ENCODE measurements around the gene SMAP1. TPM values are rescaled to one million over a fixed set of nuclear protein-coding genes. Genes with fewer than 3 reads are reported as not detected.

Gene SMAP1
- total RNA-seq, 2 donors from 2014 or later, result 36.6 to 49.4 TPM

- 74% methylated on average over 2 of the region's 3 CpGs; no CpG with 5 or more reads in 1 of the 2 experiments for WGBS, 2 experiments (ENCODE audit: insufficient coverage in 1 of 2, insufficient read length in 1 of 2)
- Mint-ChIP-seq H3K4me1 (no peaks in the 10 kb centered on the region), H3K27me3 (ENCODE audit: insufficient read depth) (no peaks in the 10 kb centered on the region), H3K27ac (no peak overlapping the region), H3K36me3 (ENCODE audit: low read depth) (peaks cover 17% of the 10 kb centered on the region), H3K4me3 (no peak overlapping the region), H3K9me3 (no peaks in the 10 kb centered on the region)
- H3K9me3 ChIP-seq (ENCODE audit: control insufficient read depth, low read length), result no peaks in the 10 kb centered on the region
- H3K27me3 ChIP-seq (ENCODE audit: control insufficient read depth, insufficient read depth, low read length, poor library complexity, severe bottlenecking), result no peaks in the 10 kb centered on the region
- H3K4me1 ChIP-seq (ENCODE audit: control insufficient read depth, insufficient read depth, low read length), result no peaks in the 10 kb centered on the region
- no peak overlapping the region for H3K9ac ChIP-seq (ENCODE audit: extremely low read depth, low read length, poor library complexity, severe bottlenecking)
- no peak overlapping the region for H3K27ac ChIP-seq (ENCODE audit: low read depth, low read length)
- TF ChIP-seq CTCF (conservative IDR thresholded peaks at IDR 0.05), result no peak
- H3K4me3 ChIP-seq (ENCODE audit: low read length), result no peak overlapping the region
- DNase-seq, result no peak
- H3K36me3 ChIP-seq (ENCODE audit: control insufficient read depth, insufficient read depth, low read length), result peaks cover 28% of the 10 kb centered on the region
Measured at GRCh38 chr6:70863343-70863742, 195.7 kb downstream of the SMAP1 start.

GRCh38 chr6:70864401-70864800 lies 196.7 kb downstream of the SMAP1 start:
- Histone ChIP-seq H3K36me3 (ENCODE audit: control insufficient read depth, insufficient read depth, low read length) (peaks cover 21% of the 10 kb centered on the region), H3K27ac (ENCODE audit: low read depth, low read length) (no peak overlapping the region), H3K9me3 (ENCODE audit: control insufficient read depth, low read length) (no peaks in the 10 kb centered on the region), H3K27me3 (ENCODE audit: control insufficient read depth, insufficient read depth, low read length, poor library complexity, severe bottlenecking) (no peaks in the 10 kb centered on the region), H3K4me1 (ENCODE audit: control insufficient read depth, insufficient read depth, low read length) (no peaks in the 10 kb centered on the region), H3K9ac (ENCODE audit: extremely low read depth, low read length, poor library complexity, severe bottlenecking) (no peak overlapping the region), H3K4me3 (ENCODE audit: low read length) (no peak overlapping the region)
- DNase-seq, result no peak
- Mint-ChIP-seq H3K27ac (no peak overlapping the region), H3K4me1 (no peaks in the 10 kb centered on the region), H3K4me3 (no peak overlapping the region), H3K9me3 (no peaks in the 10 kb centered on the region), H3K36me3 (ENCODE audit: low read depth) (peaks cover 10% of the 10 kb centered on the region), H3K27me3 (ENCODE audit: insufficient read depth) (no peaks in the 10 kb centered on the region)
- WGBS, 2 experiments (ENCODE audit: insufficient coverage in 1 of 2, insufficient read length in 1 of 2), result 51 to 82% methylated on average over 2 to 3 of the region's 3 CpGs
- no peak for TF ChIP-seq CTCF (conservative IDR thresholded peaks at IDR 0.05)

DNA sequence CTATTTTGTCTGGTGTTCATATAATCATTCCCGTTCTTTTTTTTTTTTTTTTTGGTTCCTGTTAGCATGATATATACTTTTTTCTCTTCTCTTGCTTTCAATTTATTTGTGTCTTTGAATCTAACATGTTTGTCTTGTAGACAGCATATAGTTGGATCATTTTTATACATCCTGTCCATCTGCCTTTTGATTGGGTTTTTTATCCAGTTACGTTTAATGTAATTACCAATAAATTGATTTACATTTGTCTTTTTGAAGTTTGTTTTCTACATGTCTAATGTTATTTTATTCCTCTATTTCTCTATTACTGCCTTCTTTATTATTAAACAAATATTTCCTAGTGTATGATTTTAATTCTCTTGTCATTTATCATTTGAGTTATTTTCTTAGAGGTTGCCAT lies 204.8 kb downstream of the SMAP1 start:
- no peaks in the 10 kb centered on the region for H3K27me3 Mint-ChIP-seq (ENCODE audit: insufficient read depth)
- no peaks in the 10 kb centered on the region for H3K27me3 ChIP-seq (ENCODE audit: control insufficient read depth, insufficient read depth, low read length, poor library complexity, severe bottlenecking)
- H3K36me3 Mint-ChIP-seq (ENCODE audit: low read depth), result peaks cover 7% of the 10 kb centered on the region
- no peaks in the 10 kb centered on the region for H3K36me3 ChIP-seq (ENCODE audit: control insufficient read depth, insufficient read depth, low read length)
- no peak overlapping the region for H3K27ac ChIP-seq (ENCODE audit: low read depth, low read length)
- peaks cover 28% of the 10 kb centered on the region for H3K9me3 Mint-ChIP-seq
- peaks cover 20% of the 10 kb centered on the region for H3K9me3 ChIP-seq (ENCODE audit: control insufficient read depth, low read length)
- no peak for TF ChIP-seq CTCF (conservative IDR thresholded peaks at IDR 0.05)
- no peak overlapping the region for H3K4me3 Mint-ChIP-seq
- WGBS, 2 experiments (ENCODE audit: insufficient coverage in 1 of 2, insufficient read length in 1 of 2), result 100% methylated on average over 1 of the region's 2 CpGs; no CpG with 5 or more reads in 1 of the 2 experiments
- H3K4me3 ChIP-seq (ENCODE audit: low read length), result no peak overlapping the region
- no peaks in the 10 kb centered on the region for H3K4me1 ChIP-seq (ENCODE audit: control insufficient read depth, insufficient read depth, low read length)
- peaks cover 11% of the 10 kb centered on the region for H3K4me1 Mint-ChIP-seq
- no peak overlapping the region for H3K27ac Mint-ChIP-seq
- no peak for DNase-seq
- H3K9ac ChIP-seq (ENCODE audit: extremely low read depth, low read length, poor library complexity, severe bottlenecking), result no peak overlapping the region

Measured in endodermal cell (in vitro differentiated cells).